ENCODE results near the gene DEXI. TPM values are rescaled to one million over a fixed set of nuclear protein-coding genes. Genes with fewer than 3 reads are reported as not detected.
A peak's percentile ranks its signal among the peaks of the same experiment; 100 is the strongest.

The DEXI gene
- total and polyA plus RNA-seq, 2 of the 13 experiments (the other 11 are each of a cell fraction or from before 2014, with no cell fraction given) = 51.5 to 70.4 TPM

GRCh38 chr16:10918294-10919002 is 23.8 kb downstream of the DEXI start (continued):
- TF ChIP-seq ZBTB46 (CRISPR knock-in tag; IDR thresholded peaks at IDR 0.05; ENCODE audit: borderline replicate concordance) (no peak), SP140L (CRISPR knock-in tag; IDR thresholded peaks at IDR 0.05; ENCODE audit: borderline replicate concordance) (0 out of 2 replicates have a peak, but pooled peaks have one; percentile 71), ZNF18 (CRISPR knock-in tag; IDR thresholded peaks at IDR 0.05; ENCODE audit: insufficient replicate concordance) (no peak), TFAP4 (IDR thresholded peaks at IDR 0.05; ENCODE audit: borderline replicate concordance, low read depth) (no peak; the same call in 1 of the 2 replicates)

DNA sequence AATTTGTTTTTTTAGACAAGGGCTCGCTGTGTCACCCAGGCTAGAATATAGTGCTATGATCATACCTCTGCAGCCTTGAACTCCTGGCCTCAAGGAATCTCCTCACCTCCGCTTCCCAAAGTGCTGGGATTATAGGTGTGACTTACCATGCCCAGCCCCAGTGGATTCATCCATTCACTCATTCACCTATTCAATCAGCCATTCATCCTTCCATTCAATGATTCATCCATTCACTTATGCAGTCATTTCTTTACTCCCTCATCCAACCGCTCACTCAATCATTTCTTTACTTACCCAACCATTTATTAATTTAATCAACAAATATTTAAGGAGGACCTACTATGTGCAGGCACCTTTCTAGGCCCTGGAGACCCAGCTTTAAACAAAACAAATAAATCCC is 25.7 kb downstream of the DEXI start:
- H3K4me3 ChIP-seq (replicated peaks in 1 of 3; ENCODE audit: insufficient read depth in 1 of 3, low read depth in 2 of 3, low read length in 3 of 3) = no peak overlapping the region
- H3K36me3 ChIP-seq (replicated peaks in 1 of 2; ENCODE audit: control insufficient read depth in 1 of 2, insufficient read depth in 2 of 2, low read length in 2 of 2) = no peaks in the 10 kb centered on the region
- H3K4me1 ChIP-seq (ENCODE audit: insufficient read depth, low read length) = peaks cover 23% of the 10 kb centered on the region
- no peak for ATAC-seq
- no peak overlapping the region for H3K27ac ChIP-seq (ENCODE audit: extremely low read length, insufficient read depth, low read length)
- BruUV-seq (replicated peaks) = no TSS peak
- in situ Hi-C loops (cut with HindIII; ENCODE audit: extremely low pct_ligation_motif_present, low pct_unique_long_range_greater_than_20kb) (loop anchor here (5.0 kb wide), 1 partner anchor 399 kb away; no protein-coding TSS in a partner anchor), intact Hi-C loops (cut with micrococcal nuclease; ENCODE audit: unreplicated experiment) (no loop called here)
- H3K9me3 ChIP-seq (ENCODE audit: low read length) = no peaks in the 10 kb centered on the region
- DNase-seq (ENCODE audit: low spot score) = no peak
- H4K20me1 ChIP-seq (ENCODE audit: insufficient read depth, low read length) = no peaks in the 10 kb centered on the region
- H3K79me2 ChIP-seq (ENCODE audit: insufficient read depth, low read length) = no peaks in the 10 kb centered on the region
- ChIA-PET CTCF (ENCODE audit: low intra/inter-chr PET ratio, low total read pairs) (no interaction called here), POLR2A (interaction anchor here (1.2 kb wide), 1 partner anchor 172 kb away, joined by 4 read pairs; the partner anchor contains the start of gene NUBP1)
- WGBS (ENCODE audit: low lambda C conversion rate) = 26% methylated on average over 3 of the region's 3 CpGs
- TF ChIP-seq ZKSCAN1 (IDR thresholded peaks at IDR 0.05; ENCODE audit: low read length) (peak; percentile 69; the same call in 1 of the 2 replicates), ZNF576 (CRISPR knock-in tag; IDR thresholded peaks at IDR 0.05) (no peak), TERF1 (CRISPR knock-in tag; IDR thresholded peaks at IDR 0.05) (no peak), ZNF101 (CRISPR knock-in tag; IDR thresholded peaks at IDR 0.05; ENCODE audit: borderline replicate concordance, low read depth) (no peak)
- H3K27me3 ChIP-seq (ENCODE audit: control insufficient read depth in 1 of 2, insufficient read depth in 2 of 2, low read length in 2 of 2) = peaks cover 0 to 9% of the 10 kb centered on the region in 2 experiments; a peak in 1 of 5 replicates
- FAIRE-seq = no peak
- H2AFZ ChIP-seq (ENCODE audit: low read length) = no peak overlapping the region
- no peak overlapping the region for H3K9ac ChIP-seq (ENCODE audit: insufficient read depth, low read depth, low read length)
- H3K4me2 ChIP-seq (ENCODE audit: low read depth, low read length) = no peak overlapping the region
